Stimulated activated CD4-positive, alpha-beta T cell treated with anti-CD3 and anti-CD28 coated beads, Interleukin-2, amount 100 ng/mL, for 24 hours (primary cell): ENCODE data around the gene RBM41.

Experiments
- DNase-seq, 2 donors: peaks; one replicate each; pipeline ENCODE4 v3.0.0-alpha.2; 2020

Gene RBM41

GRCh38 chrX:107014936-107015335 is 103.7 kb downstream of the RBM41 start:
- DNase-seq = no peak
